IMR-90 (cell line): ENCODE data around the gene ZBP1. TPM values are rescaled to one million over a fixed set of nuclear protein-coding genes. Genes with fewer than 3 reads are reported as not detected.

Source experiments
- ATAC-seq: fragments of 200-7000 bp; cut with Tn5 transposase; 2 replicates; pipeline ENCODE4 v1.9.1; 2020; ENCODE audit warnings: low read depth, mild to moderate bottlenecking, moderate library complexity
- BruUV-seq: library from RNA; stranded (reverse); fragments of 400-500 nt; replicated peaks from 2 replicates; lab custom pipeline; 2021; lab: Mats Ljungman, UMichigan
- CTCF ChIA-PET: fragments of 300-600 bp; formaldehyde crosslinking; extraction: SDS; loops from one replicate; lab custom pipeline; 2021; ENCODE audit warnings: antibody characterized with exemption; lab: Yijun Ruan, JAX
- POLR2A ChIA-PET: fragments of 300-600 bp; sonication (Branson Sonifier 250); formaldehyde crosslinking; loops from one replicate; lab custom pipeline; 2022; ENCODE audit warnings: antibody characterized with exemption; ENCODE audit not compliant: unreplicated experiment; lab: Charles Lee
- DNase-seq: peaks from one replicate; pipeline ENCODE4 v3.0.0; 2013
- H2AFZ ChIP-seq: replicated peaks from 2 replicates; pipeline ENCODE3; 2013; ENCODE audit warnings: low read length, mild to moderate bottlenecking; ENCODE audit not compliant: poor library complexity
- H2AK5ac ChIP-seq: 2 replicates; pipeline ENCODE4 v1.6.1; 2013; ENCODE audit warnings: low read depth, low read length, inconsistent platforms
- H2AK9ac ChIP-seq: replicated peaks from 2 replicates; pipeline ENCODE3; 2013; ENCODE audit warnings: mild to moderate bottlenecking, low read depth, low read length, moderate library complexity; ENCODE audit not compliant: poor library complexity
- H2BK120ac ChIP-seq: 2 replicates; pipeline ENCODE4 v1.6.1; 2013; ENCODE audit warnings: low read depth, low read length, inconsistent platforms
- H2BK15ac ChIP-seq: 3 replicates; pipeline ENCODE4 v1.6.1; 2013; ENCODE audit warnings: low read depth, low read length, inconsistent platforms
- H2BK20ac ChIP-seq: 2 replicates; pipeline ENCODE4 v1.6.1; 2013; ENCODE audit warnings: low read depth, mild to moderate bottlenecking, inconsistent platforms, low read length, moderate library complexity
- H2BK5ac ChIP-seq: 2 replicates; pipeline ENCODE4 v1.6.1; 2013; ENCODE audit warnings: mild to moderate bottlenecking, low read depth, low read length, inconsistent platforms; ENCODE audit not compliant: poor library complexity, severe bottlenecking
- H3K14ac ChIP-seq: replicated peaks from 2 replicates; pipeline ENCODE4 v1.6.1; 2013; ENCODE audit warnings: low read depth, low read length, inconsistent platforms
- H3K18ac ChIP-seq: 2 replicates; pipeline ENCODE4 v1.6.1; 2013; ENCODE audit warnings: low read depth, low read length, control low read depth
- H3K23ac ChIP-seq: 2 replicates; pipeline ENCODE4 v1.6.1; 2013; ENCODE audit warnings: low read depth, low read length, inconsistent platforms
- H3K27ac ChIP-seq: 2 replicates; pipeline ENCODE4 v1.5.1; 2013; ENCODE audit warnings: mild to moderate bottlenecking, control low read depth, low read length; ENCODE audit not compliant: insufficient read depth
- H3K27me3 ChIP-seq: 2 replicates; pipeline ENCODE4 v1.6.1; 2013; ENCODE audit warnings: low read length; ENCODE audit not compliant: control insufficient read depth, insufficient read depth
- H3K36me3 ChIP-seq: 2 replicates; pipeline ENCODE4 v1.6.1; 2013; ENCODE audit warnings: low read length, mixed read lengths; ENCODE audit not compliant: control insufficient read depth, insufficient read depth
- H3K4ac ChIP-seq: 2 replicates; pipeline ENCODE4 v1.6.1; 2013; ENCODE audit warnings: low read depth, low read length, inconsistent platforms
- H3K4me1 ChIP-seq: 2 replicates; pipeline ENCODE4 v1.6.1; 2013; ENCODE audit warnings: low read length, mixed read lengths; ENCODE audit not compliant: control insufficient read depth, insufficient read depth
- H3K4me2 ChIP-seq: 2 replicates; pipeline ENCODE4 v1.6.1; 2013; ENCODE audit warnings: low read depth, mild to moderate bottlenecking, control low read depth, low read length, moderate library complexity
- H3K4me3 ChIP-seq: 2 replicates; pipeline ENCODE4 v1.5.1; 2013; ENCODE audit warnings: low read depth, mild to moderate bottlenecking, control low read depth, low read length, moderate library complexity; ENCODE audit not compliant: insufficient read depth
- H3K56ac ChIP-seq: 2 replicates; pipeline ENCODE4 v1.6.1; 2013; ENCODE audit warnings: low read length, inconsistent platforms; ENCODE audit not compliant: insufficient read depth; ENCODE audit errors: extremely low read depth
- H3K79me1 ChIP-seq, 2 experiments: 2 replicates each; pipeline ENCODE4 v1.6.1; 2013; ENCODE audit warnings: low read length in 2 of 2, inconsistent platforms in 1 of 2, low read depth in 1 of 2
- H3K9ac ChIP-seq: 2 replicates; pipeline ENCODE4 v1.6.1; 2013; ENCODE audit warnings: low read depth, low read length, control low read depth
- H3K9me1 ChIP-seq: 2 replicates; pipeline ENCODE4 v1.6.1; 2013; ENCODE audit warnings: low read length, inconsistent platforms; ENCODE audit not compliant: insufficient read depth
- H3K9me3 ChIP-seq: 2 replicates; pipeline ENCODE4 v1.6.1; 2013; ENCODE audit warnings: low read length; ENCODE audit not compliant: control insufficient read depth, insufficient read depth
- H4K20me1 ChIP-seq: 2 replicates; pipeline ENCODE4 v1.6.1; 2013; ENCODE audit warnings: low read length, inconsistent platforms; ENCODE audit not compliant: insufficient read depth
- H4K5ac ChIP-seq: 2 replicates; pipeline ENCODE4 v1.6.1; 2013; ENCODE audit warnings: mild to moderate bottlenecking, low read depth, low read length, control low read depth
- H4K8ac ChIP-seq, 2 experiments: 2 replicates each; pipeline ENCODE4 v1.6.1; 2013; ENCODE audit warnings: low read depth in 2 of 2, low read length in 2 of 2, control low read depth in 1 of 2, inconsistent platforms in 1 of 2
- H4K91ac ChIP-seq: 2 replicates; pipeline ENCODE4 v1.6.1; 2013; ENCODE audit warnings: low read depth, low read length, inconsistent platforms; ENCODE audit not compliant: insufficient read depth
- BHLHE40 ChIP-seq: fragments of 150-350 bp; IDR thresholded peaks from 2 replicates; pipeline ENCODE4 v1.6.1; 2016; ENCODE audit warnings: mild to moderate bottlenecking, low read depth, low read length
- CEBPB ChIP-seq: IDR thresholded peaks from 2 replicates; pipeline ENCODE4 v1.6.1; 2012; ENCODE audit warnings: low read depth, low read length, improper control_type of control experiment
- CHD1 ChIP-seq: IDR thresholded peaks from 2 replicates; pipeline ENCODE4 v1.6.1; 2012; ENCODE audit warnings: low read depth, low read length, improper control_type of control experiment
- FOS ChIP-seq: fragments of 150-350 bp; IDR thresholded peaks from 2 replicates; pipeline ENCODE4 v1.6.1; 2016; ENCODE audit warnings: low read depth, low read length
- MAFK ChIP-seq: IDR thresholded peaks from 2 replicates; pipeline ENCODE4 v1.6.1; 2012; ENCODE audit warnings: low read depth, low read length, improper control_type of control experiment
- MAZ ChIP-seq: IDR thresholded peaks from 2 replicates; pipeline ENCODE4 v1.6.1; 2012; ENCODE audit warnings: low read depth, mild to moderate bottlenecking, low read length, improper control_type of control experiment, moderate library complexity, borderline replicate concordance
- MXI1 ChIP-seq: IDR thresholded peaks from 2 replicates; pipeline ENCODE4 v1.6.1; 2012; ENCODE audit warnings: low read depth, mild to moderate bottlenecking, low read length, moderate library complexity, borderline replicate concordance
- NFE2L2 ChIP-seq: fragments of 150-350 bp; IDR thresholded peaks from 2 replicates; pipeline ENCODE4 v1.6.1; 2016; ENCODE audit warnings: low read depth, mild to moderate bottlenecking, low read length
- POLR2A ChIP-seq: IDR thresholded peaks from 2 replicates; pipeline ENCODE4 v1.6.1; 2012; ENCODE audit warnings: mild to moderate bottlenecking, low read depth, low read length
- RAD21 ChIP-seq: IDR thresholded peaks from 2 replicates; pipeline ENCODE4 v1.6.1; 2012; ENCODE audit warnings: low read length, improper control_type of control experiment
- RCOR1 ChIP-seq: IDR thresholded peaks from 2 replicates; pipeline ENCODE4 v1.6.1; 2012; ENCODE audit warnings: mild to moderate bottlenecking, low read length, improper control_type of control experiment; ENCODE audit not compliant: insufficient replicate concordance
- RFX5 ChIP-seq: IDR thresholded peaks from 2 replicates; pipeline ENCODE4 v1.8.0; 2012; ENCODE audit warnings: low read depth, mild to moderate bottlenecking, low read length, moderate library complexity
- SMC3 ChIP-seq: fragments of 150-350 bp; IDR thresholded peaks from 2 replicates; pipeline ENCODE4 v1.6.1; 2016; ENCODE audit warnings: low read depth, mild to moderate bottlenecking, antibody characterized with exemption, low read length, moderate library complexity
- WGBS, 2 experiments: methylation state at CpG; one replicate each; pipeline versions ENCODE4 v1.1.5 to v1.1.7; 2013; ENCODE audit warnings: missing lambda C conversion rate in 2 of 2; ENCODE audit not compliant: insufficient read length in 1 of 2; ENCODE audit errors: extremely low coverage in 2 of 2; 5-methylcytosine and 5-hydroxymethylcytosine counted together
- dilution Hi-C: fragments of 300-500 bp; cut with HindIII; formaldehyde crosslinking; loops from one replicate; pipeline ENCODE4 v1.14.3; 2018; ENCODE audit warnings: low sequenced_read_pairs; ENCODE audit not compliant: unreplicated experiment
- in situ Hi-C: fragments of 300-500 bp; cut with MboI; formaldehyde crosslinking; loops from 3 replicates; pipeline ENCODE4 v1.14.3; 2019; ENCODE audit warnings: low sequenced_read_pairs, inconsistent platforms, mixed read lengths
- intact Hi-C: fragments of 100-400 bp; cut with micrococcal nuclease; formaldehyde crosslinking; loops from 2 replicates; pipeline ENCODE4 v1.10.0; 2022
- polyA plus RNA-seq, 3 experiments: library from polyadenylated mRNA; depleted of rRNA; stranded (reverse); fragments of >200 nt; gene quantifications; 2 replicates each; pipeline ENCODE4 v1.2.3, GENCODE V29; 2012; ENCODE audit warnings: low replicate concordance in 1 of 3
- total RNA-seq: library from RNA; depleted of rRNA; stranded (reverse); fragments of >200 nt; gene quantifications from 2 replicates; pipeline ENCODE4 v1.2.3, GENCODE V29; 2012
- TF ChIP-seq, protein P1 (sequence below): fragments of 150-350 bp; IDR thresholded peaks from 2 replicates; pipeline ENCODE4 v1.6.1; 2017; ENCODE audit warnings: mild to moderate bottlenecking, antibody characterized with exemption, low read length, low read depth
- TF ChIP-seq, protein P2 (sequence below): fragments of 150-350 bp; IDR thresholded peaks from 2 replicates; pipeline ENCODE4 v1.6.1; 2016; ENCODE audit warnings: low read depth, mild to moderate bottlenecking, low read length, moderate library complexity, borderline replicate concordance
- TF ChIP-seq, protein P3 (sequence below): conservative IDR thresholded peaks from 2 replicates; pipeline ENCODE4 v1.5.1; 2012; ENCODE audit warnings: mild to moderate bottlenecking, low read depth, low read length, improper control_type of control experiment

Gene ZBP1
- total and polyA plus RNA-seq, 2 of the 4 experiments (the other 2 are of a cell fraction) = not detected

DNA sequence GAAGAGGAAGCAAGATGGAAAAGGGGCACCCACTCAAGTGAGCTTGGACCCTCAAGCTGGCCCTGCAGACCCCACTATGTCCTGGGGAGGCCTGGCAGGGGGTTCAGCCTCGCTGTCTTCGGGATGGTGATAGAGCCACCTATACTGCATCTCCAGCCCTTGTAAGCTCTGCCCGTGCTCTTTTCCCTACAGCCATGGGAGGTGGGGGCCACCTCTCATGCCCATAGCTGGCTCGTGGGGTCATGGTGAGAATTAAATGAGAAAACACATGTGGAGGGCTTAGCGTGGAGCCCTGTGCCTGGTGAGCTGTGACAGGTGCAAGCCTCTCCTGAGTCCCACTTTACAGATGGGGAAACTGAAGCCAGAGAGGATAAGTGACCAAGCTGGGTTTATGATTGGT, 31.6 kb downstream of the ZBP1 start:
- intact Hi-C loops = no loop called here
- dilution Hi-C loops = no loop called here
- no TSS peak for BruUV-seq

More for the DNA sequence above, 31.6 kb downstream of the ZBP1 start:
- no peaks in the 10 kb centered on the region for H3K4me1 ChIP-seq
- WGBS, 2 experiments = no CpG with 5 or more reads among the region's 5 CpGs
- H2BK120ac ChIP-seq = no peak overlapping the region
- no peaks in the 10 kb centered on the region for H4K20me1 ChIP-seq
- H3K4me3 ChIP-seq = no peak overlapping the region
- H2BK15ac ChIP-seq = no peak overlapping the region
- no peak overlapping the region for H2AK5ac ChIP-seq
- H3K27me3 ChIP-seq = peaks cover 14% of the 10 kb centered on the region
- TF ChIP-seq RFX5 (no peak), SMC3 (no peak), CEBPB (no peak), POLR2A (no peak), MAFK (no peak), RCOR1 (no peak), MXI1 (no peak), RAD21 (no peak), FOS (no peak), BHLHE40 (no peak), MAZ (no peak), CHD1 (no peak), NFE2L2 (no peak)
- TF ChIP-seq, protein P1, sequence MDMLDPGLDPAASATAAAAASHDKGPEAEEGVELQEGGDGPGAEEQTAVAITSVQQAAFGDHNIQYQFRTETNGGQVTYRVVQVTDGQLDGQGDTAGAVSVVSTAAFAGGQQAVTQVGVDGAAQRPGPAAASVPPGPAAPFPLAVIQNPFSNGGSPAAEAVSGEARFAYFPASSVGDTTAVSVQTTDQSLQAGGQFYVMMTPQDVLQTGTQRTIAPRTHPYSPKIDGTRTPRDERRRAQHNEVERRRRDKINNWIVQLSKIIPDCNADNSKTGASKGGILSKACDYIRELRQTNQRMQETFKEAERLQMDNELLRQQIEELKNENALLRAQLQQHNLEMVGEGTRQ = no peak
- TF ChIP-seq, protein P2, sequence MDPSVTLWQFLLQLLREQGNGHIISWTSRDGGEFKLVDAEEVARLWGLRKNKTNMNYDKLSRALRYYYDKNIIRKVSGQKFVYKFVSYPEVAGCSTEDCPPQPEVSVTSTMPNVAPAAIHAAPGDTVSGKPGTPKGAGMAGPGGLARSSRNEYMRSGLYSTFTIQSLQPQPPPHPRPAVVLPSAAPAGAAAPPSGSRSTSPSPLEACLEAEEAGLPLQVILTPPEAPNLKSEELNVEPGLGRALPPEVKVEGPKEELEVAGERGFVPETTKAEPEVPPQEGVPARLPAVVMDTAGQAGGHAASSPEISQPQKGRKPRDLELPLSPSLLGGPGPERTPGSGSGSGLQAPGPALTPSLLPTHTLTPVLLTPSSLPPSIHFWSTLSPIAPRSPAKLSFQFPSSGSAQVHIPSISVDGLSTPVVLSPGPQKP = no peak
- TF ChIP-seq, protein P3, sequence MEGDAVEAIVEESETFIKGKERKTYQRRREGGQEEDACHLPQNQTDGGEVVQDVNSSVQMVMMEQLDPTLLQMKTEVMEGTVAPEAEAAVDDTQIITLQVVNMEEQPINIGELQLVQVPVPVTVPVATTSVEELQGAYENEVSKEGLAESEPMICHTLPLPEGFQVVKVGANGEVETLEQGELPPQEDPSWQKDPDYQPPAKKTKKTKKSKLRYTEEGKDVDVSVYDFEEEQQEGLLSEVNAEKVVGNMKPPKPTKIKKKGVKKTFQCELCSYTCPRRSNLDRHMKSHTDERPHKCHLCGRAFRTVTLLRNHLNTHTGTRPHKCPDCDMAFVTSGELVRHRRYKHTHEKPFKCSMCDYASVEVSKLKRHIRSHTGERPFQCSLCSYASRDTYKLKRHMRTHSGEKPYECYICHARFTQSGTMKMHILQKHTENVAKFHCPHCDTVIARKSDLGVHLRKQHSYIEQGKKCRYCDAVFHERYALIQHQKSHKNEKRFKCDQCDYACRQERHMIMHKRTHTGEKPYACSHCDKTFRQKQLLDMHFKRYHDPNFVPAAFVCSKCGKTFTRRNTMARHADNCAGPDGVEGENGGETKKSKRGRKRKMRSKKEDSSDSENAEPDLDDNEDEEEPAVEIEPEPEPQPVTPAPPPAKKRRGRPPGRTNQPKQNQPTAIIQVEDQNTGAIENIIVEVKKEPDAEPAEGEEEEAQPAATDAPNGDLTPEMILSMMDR = no peak
- in situ Hi-C loops = no loop called here
- H3K23ac ChIP-seq = no peak overlapping the region
- H4K91ac ChIP-seq = no peak overlapping the region
- no peak overlapping the region for H4K5ac ChIP-seq
- no peak overlapping the region for H3K56ac ChIP-seq
- H3K4me2 ChIP-seq = no peak overlapping the region
- no peak overlapping the region for H3K18ac ChIP-seq
- no peak overlapping the region for H3K14ac ChIP-seq
- H3K9me3 ChIP-seq = peaks cover 5% of the 10 kb centered on the region
- no peak overlapping the region for H3K4ac ChIP-seq
- ChIA-PET CTCF (no interaction called here), POLR2A (no interaction called here)
- H3K9ac ChIP-seq = no peak overlapping the region
- no peaks in the 10 kb centered on the region for H3K79me1 ChIP-seq
- no peak overlapping the region for H2AK9ac ChIP-seq
- H2BK5ac ChIP-seq = no peak overlapping the region
- H2AFZ ChIP-seq = no peak overlapping the region
- no peak overlapping the region for H2BK20ac ChIP-seq
- no peaks in the 10 kb centered on the region for H3K36me3 ChIP-seq
- DNase-seq (no peak), ATAC-seq (no peak)
- no peak overlapping the region for H3K27ac ChIP-seq
- H3K9me1 ChIP-seq = no peaks in the 10 kb centered on the region
- H4K8ac ChIP-seq = no peak overlapping the region
